ENCODE measurements around the gene BST1.

DNA sequence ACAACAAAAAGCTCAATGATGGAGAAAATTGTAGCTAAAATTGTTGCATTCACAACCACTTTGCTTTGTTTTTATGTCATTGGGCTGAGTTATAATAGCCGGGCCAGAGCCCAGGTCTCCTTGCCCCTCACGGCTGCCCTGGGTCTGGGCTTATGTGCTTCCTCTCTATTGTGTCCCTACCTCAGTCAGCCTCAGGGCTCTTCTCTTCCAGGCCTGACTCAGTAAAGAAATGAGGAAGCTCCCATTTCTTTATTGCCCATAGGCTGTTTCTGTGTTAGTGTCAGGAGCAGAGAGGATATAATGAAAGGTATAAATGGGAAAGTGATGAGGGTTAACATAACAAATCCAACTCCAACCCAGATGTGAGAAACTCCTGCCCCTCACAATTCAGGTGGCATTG is 18.0 kb downstream of the BST1 start:
- TF ChIP-seq, protein P1, sequence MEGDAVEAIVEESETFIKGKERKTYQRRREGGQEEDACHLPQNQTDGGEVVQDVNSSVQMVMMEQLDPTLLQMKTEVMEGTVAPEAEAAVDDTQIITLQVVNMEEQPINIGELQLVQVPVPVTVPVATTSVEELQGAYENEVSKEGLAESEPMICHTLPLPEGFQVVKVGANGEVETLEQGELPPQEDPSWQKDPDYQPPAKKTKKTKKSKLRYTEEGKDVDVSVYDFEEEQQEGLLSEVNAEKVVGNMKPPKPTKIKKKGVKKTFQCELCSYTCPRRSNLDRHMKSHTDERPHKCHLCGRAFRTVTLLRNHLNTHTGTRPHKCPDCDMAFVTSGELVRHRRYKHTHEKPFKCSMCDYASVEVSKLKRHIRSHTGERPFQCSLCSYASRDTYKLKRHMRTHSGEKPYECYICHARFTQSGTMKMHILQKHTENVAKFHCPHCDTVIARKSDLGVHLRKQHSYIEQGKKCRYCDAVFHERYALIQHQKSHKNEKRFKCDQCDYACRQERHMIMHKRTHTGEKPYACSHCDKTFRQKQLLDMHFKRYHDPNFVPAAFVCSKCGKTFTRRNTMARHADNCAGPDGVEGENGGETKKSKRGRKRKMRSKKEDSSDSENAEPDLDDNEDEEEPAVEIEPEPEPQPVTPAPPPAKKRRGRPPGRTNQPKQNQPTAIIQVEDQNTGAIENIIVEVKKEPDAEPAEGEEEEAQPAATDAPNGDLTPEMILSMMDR (IDR thresholded peaks at IDR 0.05): no peak
- TF ChIP-seq EZH2 (IDR thresholded peaks at IDR 0.05) (no peak), EZH2phosphoT487 (IDR thresholded peaks at IDR 0.05) (no peak)

Data from neural progenitor cell (in vitro differentiated cells).